ENCODE results near the gene RHNO1.

RHNO1 gene, protein sequence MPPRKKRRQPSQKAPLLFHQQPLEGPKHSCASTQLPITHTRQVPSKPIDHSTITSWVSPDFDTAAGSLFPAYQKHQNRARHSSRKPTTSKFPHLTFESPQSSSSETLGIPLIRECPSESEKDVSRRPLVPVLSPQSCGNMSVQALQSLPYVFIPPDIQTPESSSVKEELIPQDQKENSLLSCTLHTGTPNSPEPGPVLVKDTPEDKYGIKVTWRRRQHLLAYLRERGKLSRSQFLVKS

GRCh38 chr12:2877047-2877952 is at the start of gene RHNO1, which contains the start of gene FOXM1:
TSS of gene RHNO1 (plus strand) at chr12:2877223. CDS start at chr12:2885367, 8,144 bp downstream.
TSS of gene FOXM1 (minus strand) at chr12:2877174. CDS start at chr12:2874478, 2,696 bp downstream.
- peak; percentile 88 to 89 for DNase-seq

- DNase-seq, result no peak
Observed at GRCh38 chr12:2829275-2829674, 47.7 kb upstream of the RHNO1 start.

- DNase-seq, result no peak
Observed at GRCh38 chr12:2832550-2833127, 44.4 kb upstream of the RHNO1 start.

DNA sequence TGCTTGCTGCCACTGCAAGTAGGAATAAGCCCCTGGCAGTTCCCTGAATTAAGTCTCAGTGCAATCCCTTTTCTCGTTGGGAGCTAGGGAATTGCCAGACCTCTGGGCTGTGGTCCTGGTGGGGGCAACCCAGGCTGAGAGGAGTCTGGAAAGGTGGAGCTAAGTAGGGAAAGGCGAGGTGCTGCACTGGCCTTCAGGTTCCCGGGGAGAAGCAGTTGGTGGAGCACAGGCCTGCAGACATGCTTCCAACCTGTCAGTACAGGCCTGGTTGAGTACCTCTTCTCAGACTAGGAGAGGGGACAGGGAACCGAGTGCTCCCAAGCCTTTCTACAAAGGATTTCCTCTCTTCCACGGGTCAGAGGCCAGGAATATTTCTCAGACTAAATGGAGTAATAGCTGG is 43.7 kb upstream of the RHNO1 start:
- DNase-seq, result no peak

DNA sequence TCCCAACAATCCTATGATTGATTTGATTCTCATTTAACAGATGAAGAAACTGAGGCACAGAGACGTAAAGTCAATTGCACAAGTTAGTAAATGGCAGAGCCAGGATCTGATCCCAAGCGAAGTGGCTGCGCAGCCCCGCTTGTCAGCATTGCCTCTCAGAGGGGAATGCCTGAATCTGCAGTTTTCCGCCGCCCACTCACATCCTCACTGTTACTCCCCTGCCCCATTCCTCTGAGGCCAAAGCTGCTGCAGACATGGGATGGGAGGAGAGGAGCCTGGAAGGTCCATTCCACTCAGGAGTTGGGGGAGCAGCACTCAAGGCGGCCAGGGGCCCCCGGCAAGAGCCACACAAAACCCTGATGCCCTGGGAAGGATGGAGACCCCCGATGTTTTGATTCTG is 43.2 kb upstream of the RHNO1 start:
- DNase-seq, result no peak

DNA sequence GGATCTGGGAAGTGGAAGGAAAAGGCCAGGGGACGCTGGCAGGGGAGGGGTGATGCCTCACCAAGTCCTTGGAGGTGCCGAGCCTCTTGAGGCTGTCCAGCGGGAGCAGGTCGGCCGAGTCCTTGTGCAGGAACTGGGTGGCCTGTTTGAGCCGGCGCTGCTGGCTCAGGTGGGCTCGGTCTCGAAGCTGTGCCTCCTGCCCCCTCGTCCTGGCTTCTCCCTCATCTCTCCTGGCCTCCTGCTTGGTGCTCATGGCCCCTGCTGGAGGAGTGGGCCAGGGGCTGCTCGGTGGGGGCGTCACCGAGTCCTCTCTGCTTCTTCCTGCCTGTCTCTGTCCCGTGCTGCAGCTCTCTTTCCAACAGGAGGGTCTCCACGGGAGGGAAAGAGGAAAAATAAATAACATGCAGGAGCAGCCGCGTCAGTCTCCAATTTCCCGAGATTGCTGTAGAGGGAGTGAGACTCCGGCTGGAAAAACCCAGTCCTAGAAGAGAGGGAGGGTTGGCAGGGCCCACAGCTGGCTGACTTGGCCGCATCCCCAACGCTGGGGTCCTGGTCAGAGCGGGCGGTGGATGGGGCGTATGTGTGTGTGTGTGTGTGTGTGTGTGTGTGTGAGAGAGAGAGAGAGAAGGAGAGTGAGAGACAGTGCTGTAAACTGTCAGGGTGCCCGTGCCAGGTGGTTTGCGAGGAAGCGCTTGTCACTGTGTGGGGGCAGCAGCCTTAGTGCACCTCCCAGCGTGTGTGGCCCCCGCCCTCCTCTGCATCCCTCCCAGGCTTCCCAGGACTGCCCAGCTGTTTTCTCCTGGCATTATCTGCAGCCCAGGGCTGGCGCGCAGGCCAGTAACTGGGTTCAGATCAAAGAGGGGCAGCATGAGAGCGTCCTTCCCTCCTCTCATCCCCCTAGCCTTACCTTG is 42.2 kb upstream of the RHNO1 start, which contains the start of gene NRIP2:
NRIP2 (minus strand) TSS at position 455 of the 911 bp plus-strand sequence; CDS start at position 403, 52 bp downstream.
- DNase-seq, result no peak

- DNase-seq, result no peak
Observed at GRCh38 chr12:2835691-2836403, 41.2 kb upstream of the RHNO1 start.

GRCh38 chr12:2836574-2836973 is 40.4 kb upstream of the RHNO1 start:
- DNase-seq, result no peak

- DNase-seq, result no peak
Observed at GRCh38 chr12:2841056-2841650, 35.9 kb upstream of the RHNO1 start.

DNA sequence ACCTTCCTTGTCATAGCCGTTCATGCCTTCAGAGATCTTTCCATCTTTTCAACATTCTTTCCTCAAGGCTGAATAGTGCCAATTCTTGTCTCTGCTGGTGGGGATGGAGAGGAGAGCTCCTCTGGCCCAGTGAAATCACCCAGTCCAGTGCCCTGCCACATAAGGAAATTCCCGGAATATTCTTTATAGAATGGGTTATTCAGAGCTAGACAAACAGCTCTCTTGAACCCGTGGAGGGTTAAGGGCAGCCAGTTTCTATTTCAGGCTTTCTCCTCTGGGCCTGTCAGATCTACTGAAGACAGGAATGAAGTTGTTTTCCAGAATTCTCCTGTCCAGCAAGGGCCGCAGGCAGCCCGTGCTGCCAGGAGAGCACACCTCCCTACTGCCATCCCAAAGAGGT is 34.1 kb upstream of the RHNO1 start:
- DNase-seq, result no peak

GRCh38 chr12:2844786-2845185 is 32.2 kb upstream of the RHNO1 start:
- no peak for DNase-seq

DNA sequence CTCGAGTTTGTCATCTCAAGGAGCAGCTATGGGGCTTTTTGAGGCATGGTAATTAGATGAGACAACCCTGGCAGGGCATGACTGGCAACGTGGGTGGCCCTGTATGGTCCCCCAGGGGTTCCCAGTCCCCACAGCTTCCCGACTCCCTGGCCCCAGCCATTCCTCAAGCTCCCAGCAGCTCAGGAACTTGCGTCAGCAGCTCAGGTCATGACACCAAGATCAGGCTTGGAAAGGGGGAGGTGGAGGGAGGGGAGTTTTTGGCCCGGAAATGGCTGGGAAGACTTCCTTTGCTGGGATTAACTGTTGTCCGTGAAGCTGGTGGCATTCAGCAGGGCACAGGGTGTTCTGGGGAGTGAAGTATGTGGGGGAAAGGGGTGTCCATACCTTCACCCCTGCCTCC is 31.7 kb upstream of the RHNO1 start:
- DNase-seq, result no peak

GRCh38 chr12:2851931-2852330 is 25.1 kb upstream of the RHNO1 start:
- DNase-seq, result no peak

DNA sequence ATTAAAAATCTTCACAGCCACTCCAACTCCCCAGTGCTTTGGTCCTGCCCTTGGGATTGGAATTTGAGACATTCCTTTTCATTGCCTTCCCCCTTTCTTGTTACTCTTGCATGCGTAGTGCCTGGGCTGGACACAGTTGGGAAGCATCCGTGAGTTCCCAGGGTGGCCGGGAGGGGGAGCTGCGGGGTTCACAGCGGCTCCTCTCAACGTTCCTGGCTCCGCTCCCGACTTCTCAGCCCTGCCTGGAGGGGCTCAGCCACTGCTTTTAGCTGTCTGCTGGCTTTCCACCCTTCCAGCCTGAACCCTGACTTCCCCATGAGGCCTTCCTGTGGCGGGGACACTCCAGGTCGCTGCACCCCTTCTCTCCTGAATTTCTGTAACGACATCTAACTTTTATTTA is 23.4 kb upstream of the RHNO1 start:
- peak; percentile 68 to 75 for DNase-seq

DNA sequence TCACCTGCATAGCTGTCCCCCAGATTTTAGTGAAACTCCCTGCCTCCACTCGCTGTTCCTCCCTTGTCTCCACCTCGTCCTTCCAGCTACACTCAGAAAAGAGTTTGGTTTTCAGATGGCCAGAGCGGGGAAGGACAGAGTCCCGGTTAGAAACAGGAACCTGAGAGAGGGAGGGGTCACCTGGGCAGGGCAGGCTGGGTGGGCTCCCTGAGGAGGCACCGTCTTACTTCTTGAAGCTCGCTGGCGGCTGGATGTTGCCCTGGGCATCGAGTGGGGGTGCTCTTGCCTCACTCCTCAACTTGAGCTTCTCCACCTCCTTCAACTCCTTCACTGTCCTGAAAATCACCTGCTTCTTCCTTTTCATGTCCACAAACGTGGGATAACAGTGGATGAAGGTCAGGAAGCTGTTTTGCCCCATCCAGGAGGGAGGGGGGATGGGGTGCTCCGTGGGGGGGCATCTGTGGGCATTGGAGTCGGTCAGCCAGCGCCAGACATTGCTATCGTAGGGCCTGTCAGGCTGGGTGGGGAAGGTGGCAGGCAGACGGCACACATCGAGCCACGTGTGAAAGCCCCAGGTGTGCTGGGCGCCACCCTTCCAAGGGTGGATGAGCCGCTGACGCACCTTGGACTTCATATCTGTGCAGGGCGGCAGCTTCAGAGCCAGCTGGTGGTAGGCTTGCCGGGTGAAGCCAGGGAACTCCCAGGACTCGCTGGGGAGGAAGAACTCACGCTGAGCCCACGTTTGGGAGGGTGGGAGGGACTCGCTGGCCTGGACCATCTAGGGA is 22.2 kb upstream of the RHNO1 start:
- no peak for DNase-seq

DNA sequence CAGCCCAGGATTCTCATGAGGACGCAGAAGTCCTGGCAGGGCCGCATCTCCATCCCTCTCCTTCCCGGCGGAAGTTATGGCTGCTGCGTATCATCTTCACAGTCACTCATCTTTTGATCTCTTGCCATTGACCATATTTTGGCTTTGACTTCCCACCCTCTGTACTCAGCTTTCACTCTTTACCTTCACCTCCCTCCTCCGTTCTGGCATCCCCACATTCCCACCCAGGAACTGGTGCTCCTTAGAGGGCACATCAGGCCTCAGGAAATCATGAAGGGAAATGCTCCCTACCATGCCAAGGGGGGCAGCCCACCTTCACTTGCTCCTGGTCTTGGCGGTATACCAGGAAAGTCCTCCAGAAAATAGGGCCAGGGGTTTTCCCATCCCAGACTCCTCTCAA is 21.5 kb upstream of the RHNO1 start:
- no peak for DNase-seq

DNA sequence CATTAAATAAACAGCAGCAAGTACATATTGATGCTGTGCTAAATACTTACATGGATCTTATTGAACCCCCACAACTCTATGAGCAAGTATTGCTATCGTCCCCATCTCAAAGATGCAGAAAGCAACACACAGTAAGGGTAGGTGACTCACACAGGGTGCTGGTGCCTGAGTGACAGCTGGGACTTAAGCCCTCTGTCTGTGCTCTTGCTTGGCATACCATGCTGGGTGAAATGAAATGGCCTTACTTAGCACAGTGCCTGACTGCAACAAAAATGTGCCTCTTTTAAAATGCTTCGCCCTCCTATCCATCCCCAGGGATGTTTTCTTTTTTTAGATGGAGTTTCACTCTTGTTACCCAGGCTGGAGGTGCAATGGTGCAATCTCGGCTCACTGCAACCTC is 21.0 kb upstream of the RHNO1 start:
- no peak for DNase-seq

- DNase-seq, result no peak
Observed at GRCh38 chr12:2857021-2857431, 20.0 kb upstream of the RHNO1 start, which contains the start of gene TEX52. TSS of gene TEX52 (minus strand) at chr12:2857039. CDS start at chr12:2857026, 13 bp downstream.

DNA sequence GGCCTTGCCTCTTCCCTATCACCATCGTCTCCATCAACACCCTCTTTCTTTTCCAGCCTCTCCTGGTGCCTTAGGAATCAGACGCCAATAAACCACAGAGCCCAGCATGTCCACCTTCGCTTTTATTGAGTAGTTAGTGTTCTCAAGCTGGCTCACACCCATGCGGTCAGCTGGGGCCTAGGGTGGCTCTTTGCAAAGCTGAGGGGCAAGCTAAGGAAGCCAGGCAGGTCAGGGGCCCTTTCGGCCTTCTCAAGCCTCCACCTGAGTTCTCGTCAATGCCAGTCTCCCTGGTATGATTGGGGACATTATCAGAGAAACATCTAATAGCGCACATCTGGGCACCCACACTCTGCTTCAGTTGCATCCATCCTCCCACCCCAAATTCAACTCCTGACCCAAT is 19.4 kb upstream of the RHNO1 start:
- DNase-seq, result no peak

GRCh38 chr12:2858334-2858733 is 18.7 kb upstream of the RHNO1 start:
- DNase-seq, result no peak
